HCT116 (cell line): ENCODE results near the gene AKAP13. TPM values are rescaled to one million over a fixed set of nuclear protein-coding genes. Genes with fewer than 3 reads are reported as not detected.

ENCODE experiments used
- ATAC-seq: fragments of 200-7000 bp; cut with Tn5 transposase; 2 replicates; pipeline ENCODE4 v1.9.1; 2020; ENCODE audit warnings: mild to moderate bottlenecking, moderate library complexity
- BruUV-seq: library from RNA; stranded (reverse); fragments of 400-500 nt; replicated peaks from 2 replicates; lab custom pipeline; 2021; lab: Mats Ljungman, UMichigan
- CTCF ChIA-PET: fragments of 300-600 bp; sonication (Branson Sonifier 250); formaldehyde crosslinking; loops from one replicate; lab custom pipeline; 2021; ENCODE audit warnings: antibody characterized with exemption; lab: Charles Lee
- POLR2A ChIA-PET: fragments of 300-600, 350-600 bp; sonication (Branson Sonifier 250); formaldehyde crosslinking; loops from one replicate; lab custom pipeline; 2021; ENCODE audit warnings: antibody characterized with exemption; lab: Charles Lee
- RAD21 ChIA-PET, 2 experiments: fragments of 300-600 bp; sonication (Branson Sonifier 250); formaldehyde crosslinking; loops; one replicate each; lab custom pipeline; 2023; ENCODE audit warnings: low total read pairs in 2 of 2; ENCODE audit not compliant: uncharacterized antibody in 2 of 2, unreplicated experiment in 2 of 2, low non-redundant PET in 1 of 2; lab: Charles Lee
- DNase-seq: peaks from one replicate; pipeline ENCODE4 v3.0.0-alpha.2; 2010; ENCODE audit warnings: low read depth, low spot score
- H2AFZ ChIP-seq: fragments of 200-600 bp; shearing (Covaris generic), sonication (generic); 2 replicates; pipeline ENCODE4 v1.6.1; 2017; ENCODE audit warnings: low read depth, mixed run types, mixed read lengths, antibody characterized with exemption, low read length; ENCODE audit not compliant: poor library complexity, severe bottlenecking
- H3K27ac ChIP-seq: 2 replicates; pipeline ENCODE4 v1.5.1; 2012; ENCODE audit warnings: low read depth, low read length
- H3K27me3 ChIP-seq: fragments of 200-600 bp; sonication (generic); 2 replicates; pipeline ENCODE4 v1.6.1; 2016; ENCODE audit warnings: mixed run types, low read length, mixed read lengths; ENCODE audit not compliant: insufficient read depth
- H3K36me3 ChIP-seq, 2 experiments: fragments of 200-500 bp in 1 of 2; fragments of 200-600 bp in 1 of 2; sonication (Bioruptor generic) in 1 of 2; sonication (generic) in 1 of 2; 2 replicates each; pipeline versions ENCODE4 v1.5.1 to v1.6.1; 2014 to 2016; ENCODE audit warnings: low read length in 2 of 2, inconsistent platforms in 1 of 2, mixed read lengths in 1 of 2, mixed run types in 1 of 2; ENCODE audit not compliant: insufficient read depth in 2 of 2, control insufficient read depth in 1 of 2
- H3K4me1 ChIP-seq, 2 experiments: fragments of 200-600 bp in 1 of 2; sonication (generic) in 1 of 2; 2 replicates each; pipeline versions ENCODE4 v1.5.1 to v1.6.1; 2012 to 2017; ENCODE audit warnings: low read length in 2 of 2, inconsistent platforms in 1 of 2, mild to moderate bottlenecking in 1 of 2, mixed read lengths in 1 of 2, mixed run types in 1 of 2, moderate library complexity in 1 of 2; ENCODE audit not compliant: insufficient read depth in 2 of 2, control insufficient read depth in 1 of 2
- H3K4me2 ChIP-seq: fragments of 200-600 bp; sonication (generic); 2 replicates; pipeline ENCODE4 v1.6.1; 2017; ENCODE audit warnings: mixed run types, low read length, mixed read lengths
- H3K4me3 ChIP-seq, 2 experiments: fragments of 200-600 bp in 1 of 2; sonication (generic) in 1 of 2; replicated peaks in 1 of 2; 2 replicates each; pipeline ENCODE4 v1.5.1; 2011 to 2016; ENCODE audit warnings: low read length in 2 of 2, control low read depth in 1 of 2, low read depth in 1 of 2, mild to moderate bottlenecking in 1 of 2, mixed read lengths in 1 of 2, mixed run types in 1 of 2
- H3K79me2 ChIP-seq: fragments of 200-600 bp; sonication (generic); 2 replicates; pipeline ENCODE4 v1.6.1; 2017; ENCODE audit warnings: mild to moderate bottlenecking, mixed run types, low read length, moderate library complexity, mixed read lengths; ENCODE audit not compliant: insufficient read depth
- H3K9ac ChIP-seq: fragments of 200-600 bp; sonication (generic); 2 replicates; pipeline ENCODE4 v1.6.1; 2016; ENCODE audit warnings: low read length, mixed read lengths
- H3K9me2 ChIP-seq: fragments of 200-600 bp; sonication (generic), shearing (Covaris generic); 2 replicates; pipeline ENCODE4 v1.6.1; 2017; ENCODE audit warnings: mixed run types, mild to moderate bottlenecking, moderate library complexity; ENCODE audit not compliant: insufficient read depth
- H3K9me3 ChIP-seq, 2 experiments: fragments of 200-500 bp in 1 of 2; fragments of 200-600 bp in 1 of 2; sonication (Bioruptor generic) in 1 of 2; sonication (generic) in 1 of 2; 2 replicates each; pipeline ENCODE4 v1.6.1; 2014 to 2017; ENCODE audit warnings: low read length in 2 of 2, mixed read lengths in 2 of 2, inconsistent platforms in 1 of 2, low read depth in 1 of 2, mild to moderate bottlenecking in 1 of 2, mixed run types in 1 of 2, moderate library complexity in 1 of 2; ENCODE audit not compliant: control insufficient read depth in 1 of 2, insufficient read depth in 1 of 2
- H4K20me1 ChIP-seq: fragments of 200-600 bp; sonication (generic), shearing (Covaris generic); 2 replicates; pipeline ENCODE4 v1.6.1; 2017; ENCODE audit warnings: mixed run types, mild to moderate bottlenecking, moderate library complexity; ENCODE audit not compliant: insufficient read depth
- JUND ChIP-seq: IDR thresholded peaks from 2 replicates; pipeline ENCODE4 v1.6.1; 2012
- POLR2A ChIP-seq: IDR thresholded peaks from 2 replicates; pipeline ENCODE4 v1.7.0; 2011; ENCODE audit warnings: borderline replicate concordance; ENCODE audit not compliant: insufficient read depth, insufficient read length; ENCODE audit errors: extremely low read depth
- SIN3A ChIP-seq: IDR thresholded peaks from 2 replicates; pipeline ENCODE4 v1.6.1; 2012; ENCODE audit warnings: low read depth
- SP1 ChIP-seq: IDR thresholded peaks from 2 replicates; pipeline ENCODE4 v1.6.1; 2012; ENCODE audit warnings: low read depth
- intact Hi-C: fragments of 100-400 bp; cut with micrococcal nuclease; formaldehyde crosslinking; loops from 2 replicates; pipeline ENCODE4 v1.10.0; 2022
- total RNA-seq: library from RNA; stranded (reverse); gene quantifications from one replicate; pipeline ENCODE4 v1.2.1, GENCODE V29; 2021; ENCODE audit not compliant: unreplicated experiment

Gene AKAP13
- total RNA-seq, 1 experiment from 2014 or later: 43.1 TPM

DNA sequence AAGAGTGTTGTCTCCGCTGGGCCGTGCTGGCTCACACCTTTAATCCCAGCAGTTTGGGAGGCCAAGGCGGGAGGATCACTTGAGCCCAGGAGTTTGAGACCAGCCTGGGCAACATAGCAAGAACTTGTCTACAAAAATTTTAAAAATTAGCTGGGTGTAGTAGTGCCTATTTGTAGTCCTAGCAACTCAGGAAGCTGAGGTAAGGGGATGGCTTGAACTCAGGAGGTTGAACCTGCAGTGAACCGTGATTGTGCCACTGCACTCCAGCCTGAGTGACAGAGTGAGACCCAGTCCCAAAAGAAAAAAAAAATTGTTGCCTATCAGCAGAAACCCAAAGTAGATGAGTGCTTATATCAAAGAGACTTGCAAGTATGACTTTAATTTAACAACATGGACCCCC lies 12.7 kb upstream of the AKAP13 start:
- TF ChIP-seq POLR2A: no peak
- no peak for TF ChIP-seq SIN3A
- Histone ChIP-seq H3K36me3 (no peaks in the 10 kb centered on the region), H3K9ac (no peak overlapping the region), H3K9me3 (no peaks in the 10 kb centered on the region), H4K20me1 (no peaks in the 10 kb centered on the region), H3K9me2 (no peaks in the 10 kb centered on the region), H3K79me2 (no peaks in the 10 kb centered on the region), H3K4me2 (no peak overlapping the region), H3K4me1 (no peaks in the 10 kb centered on the region), H3K27me3 (no peaks in the 10 kb centered on the region), H3K4me3 (no peak overlapping the region), H2AFZ (no peak overlapping the region), H3K27ac (no peak overlapping the region)
- DNase-seq (no peak), ATAC-seq (no peak)
- intact Hi-C loops: no loop called here
- BruUV-seq: no TSS peak
- RAD21 ChIA-PET: no interaction called here
- POLR2A ChIA-PET: no interaction called here
- CTCF ChIA-PET: no interaction called here

- ChIA-PET CTCF (no interaction called here), RAD21 (no interaction called here), POLR2A (no interaction called here)
- Histone ChIP-seq H3K79me2 (no peaks in the 10 kb centered on the region), H3K9me2 (no peaks in the 10 kb centered on the region), H3K9me3 (no peaks in the 10 kb centered on the region), H3K27me3 (no peaks in the 10 kb centered on the region), H3K9ac (no peak overlapping the region), H3K36me3 (no peaks in the 10 kb centered on the region), H4K20me1 (no peaks in the 10 kb centered on the region), H3K4me1 (peaks cover 7% of the 10 kb centered on the region in 2 experiments; a peak in 3 of 4 replicates), H3K4me2 (no peak overlapping the region), H3K27ac (no peak overlapping the region), H2AFZ (no peak overlapping the region), H3K4me3 (no peak overlapping the region)
- TF ChIP-seq POLR2A (no peak), JUND (no peak), SP1 (no peak)
- intact Hi-C loops: no loop called here
- ATAC-seq (no peak), DNase-seq (no peak)
- BruUV-seq: no TSS peak
These were observed 5.6 kb upstream of the AKAP13 start for GRCh38 chr15:85374831-85375230.
